ENCODE measurements around the gene MGMT.

MGMT gene

GRCh38 chr10:129741280-129741977, 274.4 kb downstream of the MGMT start:
- no peak for DNase-seq (ENCODE audit: low spot score)

- no peak for DNase-seq (ENCODE audit: low spot score)
Observed at GRCh38 chr10:129741978-129742741, 275.1 kb downstream of the MGMT start.

GRCh38 chr10:129742742-129743550, 275.9 kb downstream of the MGMT start:
- DNase-seq (ENCODE audit: low spot score): no peak

- DNase-seq (ENCODE audit: low spot score): no peak
Observed at GRCh38 chr10:129743738-129744133, 276.7 kb downstream of the MGMT start.

GRCh38 chr10:129744134-129745111, 277.4 kb downstream of the MGMT start:
- DNase-seq (ENCODE audit: low spot score): no peak

GRCh38 chr10:129745186-129745750, 278.2 kb downstream of the MGMT start:
- no peak for DNase-seq (ENCODE audit: low spot score)

- no peak for DNase-seq (ENCODE audit: low spot score)
Observed at GRCh38 chr10:129754211-129755050, 287.4 kb downstream of the MGMT start.

GRCh38 chr10:129755158-129755591, 288.1 kb downstream of the MGMT start:
- no peak for DNase-seq (ENCODE audit: low spot score)

- DNase-seq (ENCODE audit: low spot score): no peak
Observed at GRCh38 chr10:129755621-129756020, 288.6 kb downstream of the MGMT start.

- DNase-seq (ENCODE audit: low spot score): peak; percentile 59
Observed at GRCh38 chr10:129756912-129757901, 290.2 kb downstream of the MGMT start.

GRCh38 chr10:129758207-129759021, 291.4 kb downstream of the MGMT start:
- no peak for DNase-seq (ENCODE audit: low spot score)

- no peak for DNase-seq (ENCODE audit: low spot score)
Observed at GRCh38 chr10:129759214-129760002, 292.4 kb downstream of the MGMT start.

- no peak for DNase-seq (ENCODE audit: low spot score)
Observed at GRCh38 chr10:129760003-129760315, 292.9 kb downstream of the MGMT start.

GRCh38 chr10:129760416-129760815, 293.4 kb downstream of the MGMT start:
- DNase-seq (ENCODE audit: low spot score): no peak

GRCh38 chr10:129761197-129761972, 294.3 kb downstream of the MGMT start:
- no peak for DNase-seq (ENCODE audit: low spot score)

All from kidney tubule cell (primary cell).